Brain microvascular endothelial cell (primary cell): ENCODE measurements around the gene GRM4.

ENCODE experiments used
- DNase-seq: peaks from one replicate; pipeline ENCODE4 v3.0.0-alpha.2; 2020
- H3K27ac ChIP-seq: fragments of 250-450 bp; sonication (Bioruptor Pico); 2 replicates; pipeline ENCODE4 v1.5.1; 2020; ENCODE audit warnings: mild to moderate bottlenecking, moderate library complexity
- H3K27me3 ChIP-seq: fragments of 250-450 bp; sonication (Bioruptor Pico); replicated peaks from 2 replicates; pipeline ENCODE4 v1.5.1; 2020; ENCODE audit warnings: mild to moderate bottlenecking
- H3K36me3 ChIP-seq: fragments of 250-450 bp; sonication (Bioruptor Pico); replicated peaks from 2 replicates; pipeline ENCODE4 v1.5.1; 2020; ENCODE audit warnings: mild to moderate bottlenecking
- H3K4me3 ChIP-seq: 2 replicates; pipeline ENCODE4 v1.5.1; 2011; ENCODE audit warnings: low read depth, mild to moderate bottlenecking, control low read depth, low read length, moderate library complexity
- in situ Hi-C: cut with HindIII; loops from 2 replicates; pipeline ENCODE4 v1.10.0; 2017; ENCODE audit warnings: low sequenced_read_pairs, low pct_ligation_motif_present
- TF ChIP-seq, protein P1 (sequence below): IDR thresholded peaks from 2 replicates; pipeline ENCODE4 v1.5.1; 2011; ENCODE audit warnings: low read depth, mild to moderate bottlenecking, moderate library complexity, low read length, control low read depth, inconsistent platforms; ENCODE audit errors: missing control alignments

Gene GRM4

DNA sequence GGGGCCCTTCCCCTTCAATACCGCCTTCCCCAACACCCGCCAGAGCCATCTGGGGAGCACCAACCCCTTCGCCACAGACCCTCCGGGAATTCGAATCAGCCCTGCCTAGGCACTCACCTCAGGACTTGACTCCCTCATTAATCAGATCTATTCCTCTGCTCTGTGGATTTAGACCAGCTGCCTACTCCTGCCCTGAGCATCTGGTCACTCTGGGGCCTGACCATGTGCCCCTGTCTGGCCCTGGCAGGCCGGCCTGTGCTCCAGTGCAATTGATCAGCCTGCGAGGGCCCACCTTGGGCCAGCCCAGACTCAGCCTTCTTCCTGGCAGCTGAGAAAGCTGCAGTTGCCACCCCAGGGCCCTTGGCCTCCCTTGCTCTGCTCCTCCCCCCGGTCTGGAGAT is 46.0 kb downstream of the GRM4 start:
- TF ChIP-seq, protein P1, sequence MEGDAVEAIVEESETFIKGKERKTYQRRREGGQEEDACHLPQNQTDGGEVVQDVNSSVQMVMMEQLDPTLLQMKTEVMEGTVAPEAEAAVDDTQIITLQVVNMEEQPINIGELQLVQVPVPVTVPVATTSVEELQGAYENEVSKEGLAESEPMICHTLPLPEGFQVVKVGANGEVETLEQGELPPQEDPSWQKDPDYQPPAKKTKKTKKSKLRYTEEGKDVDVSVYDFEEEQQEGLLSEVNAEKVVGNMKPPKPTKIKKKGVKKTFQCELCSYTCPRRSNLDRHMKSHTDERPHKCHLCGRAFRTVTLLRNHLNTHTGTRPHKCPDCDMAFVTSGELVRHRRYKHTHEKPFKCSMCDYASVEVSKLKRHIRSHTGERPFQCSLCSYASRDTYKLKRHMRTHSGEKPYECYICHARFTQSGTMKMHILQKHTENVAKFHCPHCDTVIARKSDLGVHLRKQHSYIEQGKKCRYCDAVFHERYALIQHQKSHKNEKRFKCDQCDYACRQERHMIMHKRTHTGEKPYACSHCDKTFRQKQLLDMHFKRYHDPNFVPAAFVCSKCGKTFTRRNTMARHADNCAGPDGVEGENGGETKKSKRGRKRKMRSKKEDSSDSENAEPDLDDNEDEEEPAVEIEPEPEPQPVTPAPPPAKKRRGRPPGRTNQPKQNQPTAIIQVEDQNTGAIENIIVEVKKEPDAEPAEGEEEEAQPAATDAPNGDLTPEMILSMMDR = no peak
- in situ Hi-C loops = no loop called here
- Histone ChIP-seq H3K27me3 (peaks cover 15% of the 10 kb centered on the region), H3K27ac (no peak overlapping the region), H3K4me3 (no peak overlapping the region), H3K36me3 (no peaks in the 10 kb centered on the region)
- DNase-seq = no peak

DNA sequence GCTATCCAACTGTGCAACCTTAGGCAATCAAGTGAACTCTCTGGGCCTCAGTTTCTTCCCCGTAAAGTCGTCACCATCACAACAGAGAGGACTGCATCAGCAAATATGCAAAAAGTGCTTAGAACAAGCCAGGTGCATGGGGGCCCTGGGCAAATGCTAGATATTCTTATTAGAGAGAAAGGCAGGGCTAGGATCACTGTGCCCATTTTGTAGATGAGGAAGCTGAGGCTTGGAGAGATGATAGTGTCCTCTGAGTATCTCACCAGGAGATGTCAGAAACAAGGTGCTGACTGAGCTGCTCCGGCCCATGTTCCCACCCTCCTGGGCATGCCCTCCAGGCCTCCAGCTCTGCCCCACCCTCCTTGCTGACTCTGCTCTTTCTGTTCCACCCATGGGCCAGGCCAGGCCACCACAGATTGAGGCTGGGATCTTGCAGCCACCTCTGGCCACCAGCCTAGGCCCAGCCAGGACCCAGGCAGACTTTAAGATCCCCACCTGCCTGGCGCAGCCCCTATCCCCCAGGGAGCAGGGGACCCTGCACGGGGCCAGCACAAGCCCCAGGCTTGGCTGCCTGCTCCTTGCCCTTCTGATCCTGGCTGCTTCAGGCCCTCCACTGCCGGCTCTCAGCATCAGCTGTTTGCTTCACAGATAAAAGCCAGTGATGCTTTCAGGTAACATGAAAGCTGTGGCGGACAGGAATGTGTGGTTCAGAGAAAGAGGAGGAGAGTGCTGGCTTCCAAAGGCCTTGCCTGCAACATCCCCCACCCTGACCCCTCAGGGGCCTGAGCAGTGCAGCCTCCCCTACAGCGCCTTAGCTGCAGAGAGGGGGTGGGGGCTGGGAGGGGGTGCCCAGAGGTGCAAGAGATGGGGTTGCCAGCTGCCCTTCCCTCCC is 47.6 kb downstream of the GRM4 start:
- Histone ChIP-seq H3K27ac (no peak overlapping the region), H3K36me3 (no peaks in the 10 kb centered on the region), H3K4me3 (no peak overlapping the region), H3K27me3 (peaks cover 24% of the 10 kb centered on the region)
- TF ChIP-seq, protein P1 = no peak
- in situ Hi-C loops = no loop called here
- no peak for DNase-seq

DNA sequence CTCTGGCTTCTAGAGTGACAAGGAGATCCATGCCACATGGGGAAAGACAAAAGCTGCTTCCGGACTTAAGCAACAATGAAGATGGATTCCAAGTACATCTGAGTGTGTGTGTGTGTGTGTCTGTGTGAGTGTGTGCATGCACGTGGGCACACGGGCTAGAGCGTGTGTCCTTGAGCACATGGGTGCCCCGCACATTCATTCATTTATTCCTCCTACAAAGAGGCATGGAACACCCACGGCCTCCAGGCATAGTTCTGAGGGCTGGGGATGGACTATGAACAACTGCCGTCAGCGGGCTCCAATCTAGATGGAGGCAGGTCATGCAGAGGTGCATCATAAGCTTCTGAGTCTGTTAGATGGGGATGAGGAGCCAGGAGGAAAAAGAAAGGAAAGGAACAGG is 49.1 kb downstream of the GRM4 start:
- DNase-seq = no peak
- H3K27ac ChIP-seq = no peak overlapping the region
- H3K27me3 ChIP-seq = peaks cover 24% of the 10 kb centered on the region
- TF ChIP-seq, protein P1 = no peak
- H3K4me3 ChIP-seq = no peak overlapping the region
- no peaks in the 10 kb centered on the region for H3K36me3 ChIP-seq
- in situ Hi-C loops = no loop called here

DNA sequence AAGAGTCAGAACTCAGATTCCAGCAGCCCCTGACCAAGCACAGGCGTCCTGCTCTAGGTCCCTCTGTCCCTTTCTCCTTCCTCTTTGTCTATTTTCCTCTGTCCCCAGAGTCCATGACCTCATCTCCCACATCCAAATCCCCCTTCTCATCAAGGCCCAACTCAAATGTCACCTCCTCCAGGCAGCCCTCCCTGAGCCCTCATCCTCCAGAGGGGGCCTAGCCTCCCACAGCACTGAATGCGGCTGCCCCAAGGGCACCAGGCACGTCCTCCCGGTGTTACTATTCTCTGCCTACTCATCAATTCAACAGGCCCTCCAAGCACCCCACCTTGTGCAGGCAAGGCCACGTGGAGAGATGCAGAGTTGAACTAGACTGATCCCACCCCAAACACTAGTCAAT is 49.7 kb downstream of the GRM4 start:
- in situ Hi-C loops = no loop called here

DNA sequence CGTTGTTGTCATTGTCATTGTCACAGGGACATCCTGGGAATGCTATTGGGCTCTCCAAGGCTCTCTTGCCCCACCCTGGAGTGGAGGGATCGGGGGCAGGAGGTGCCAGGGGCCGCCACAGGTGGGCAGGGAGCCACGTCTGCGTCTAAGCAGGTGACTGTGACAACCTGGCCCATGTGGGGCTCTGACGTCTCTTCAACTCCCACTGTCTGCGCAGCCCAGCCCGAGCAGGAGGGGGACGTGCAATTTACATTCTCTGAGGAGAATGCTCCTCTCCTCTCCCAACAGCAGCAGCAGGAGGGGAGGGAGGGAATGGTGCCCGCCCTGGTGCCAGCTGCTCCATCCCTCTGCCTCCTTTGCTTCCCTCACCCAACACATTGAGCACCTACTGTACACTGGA is 50.1 kb downstream of the GRM4 start:
- TF ChIP-seq, protein P1 = no peak
- no peak for DNase-seq
- in situ Hi-C loops = no loop called here
- Histone ChIP-seq H3K27ac (no peak overlapping the region), H3K36me3 (no peaks in the 10 kb centered on the region), H3K27me3 (peaks cover 22% of the 10 kb centered on the region), H3K4me3 (no peak overlapping the region)

More for the DNA sequence above, 49.7 kb downstream of the GRM4 start:
- TF ChIP-seq, protein P1 = no peak
- peaks cover 24% of the 10 kb centered on the region for H3K27me3 ChIP-seq
- no peak overlapping the region for H3K27ac ChIP-seq
- H3K36me3 ChIP-seq = no peaks in the 10 kb centered on the region
- no peak overlapping the region for H3K4me3 ChIP-seq
- no peak for DNase-seq
